ENCODE results near the gene AMPD2.

Gene AMPD2

GRCh38 chr1:109625176-109625575 lies 5.5 kb downstream of the AMPD2 start:
- no peak overlapping the region for H3K4me3 ChIP-seq (replicated peaks; ENCODE audit: low read depth, low read length)
- TF ChIP-seq, protein P1, sequence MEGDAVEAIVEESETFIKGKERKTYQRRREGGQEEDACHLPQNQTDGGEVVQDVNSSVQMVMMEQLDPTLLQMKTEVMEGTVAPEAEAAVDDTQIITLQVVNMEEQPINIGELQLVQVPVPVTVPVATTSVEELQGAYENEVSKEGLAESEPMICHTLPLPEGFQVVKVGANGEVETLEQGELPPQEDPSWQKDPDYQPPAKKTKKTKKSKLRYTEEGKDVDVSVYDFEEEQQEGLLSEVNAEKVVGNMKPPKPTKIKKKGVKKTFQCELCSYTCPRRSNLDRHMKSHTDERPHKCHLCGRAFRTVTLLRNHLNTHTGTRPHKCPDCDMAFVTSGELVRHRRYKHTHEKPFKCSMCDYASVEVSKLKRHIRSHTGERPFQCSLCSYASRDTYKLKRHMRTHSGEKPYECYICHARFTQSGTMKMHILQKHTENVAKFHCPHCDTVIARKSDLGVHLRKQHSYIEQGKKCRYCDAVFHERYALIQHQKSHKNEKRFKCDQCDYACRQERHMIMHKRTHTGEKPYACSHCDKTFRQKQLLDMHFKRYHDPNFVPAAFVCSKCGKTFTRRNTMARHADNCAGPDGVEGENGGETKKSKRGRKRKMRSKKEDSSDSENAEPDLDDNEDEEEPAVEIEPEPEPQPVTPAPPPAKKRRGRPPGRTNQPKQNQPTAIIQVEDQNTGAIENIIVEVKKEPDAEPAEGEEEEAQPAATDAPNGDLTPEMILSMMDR (IDR thresholded peaks at IDR 0.05; ENCODE audit: low read depth, low read length, missing control alignments), result no peak
- no peak for DNase-seq (ENCODE audit: extremely low read depth, low read depth)

GRCh38 chr1:109625601-109626560 lies 6.2 kb downstream of the AMPD2 start:
- TF ChIP-seq, protein P1 (IDR thresholded peaks at IDR 0.05; ENCODE audit: low read depth, low read length, missing control alignments), result no peak
- no peak for DNase-seq (ENCODE audit: extremely low read depth, low read depth)
- no peak overlapping the region for H3K4me3 ChIP-seq (replicated peaks; ENCODE audit: low read depth, low read length)

DNA sequence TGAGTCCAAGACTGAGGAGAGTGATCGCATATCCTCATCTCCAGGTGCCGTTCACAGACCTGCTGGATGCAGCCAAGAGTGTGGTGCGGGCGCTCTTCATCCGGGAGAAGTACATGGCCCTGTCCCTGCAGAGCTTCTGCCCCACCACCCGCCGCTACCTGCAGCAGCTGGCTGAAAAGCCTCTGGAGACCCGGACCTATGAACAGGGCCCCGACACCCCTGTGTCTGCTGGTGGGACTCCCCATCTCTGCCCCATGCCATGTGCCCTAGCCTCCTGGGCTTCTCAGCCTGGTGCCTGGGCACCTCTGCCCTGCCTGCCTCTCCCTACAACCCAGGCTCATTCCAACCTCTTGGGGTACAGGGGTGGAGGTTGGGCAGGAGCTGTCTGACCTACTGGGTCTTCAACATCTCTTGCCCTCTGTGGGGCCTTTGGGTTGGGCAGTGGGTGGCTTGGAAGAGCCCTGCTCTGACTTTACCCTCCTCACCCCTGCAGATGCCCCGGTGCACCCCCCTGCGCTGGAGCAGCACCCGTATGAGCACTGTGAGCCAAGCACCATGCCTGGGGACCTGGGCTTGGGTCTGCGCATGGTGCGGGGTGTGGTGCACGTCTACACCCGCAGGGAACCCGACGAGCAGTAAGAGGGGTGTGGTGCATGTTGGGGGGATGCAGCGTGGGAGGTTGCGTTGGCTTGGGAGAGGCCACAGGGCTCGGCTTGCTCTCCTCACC lies 7.2 kb downstream of the AMPD2 start:
- H3K4me3 ChIP-seq (replicated peaks; ENCODE audit: low read depth, low read length), result no peak overlapping the region
- TF ChIP-seq, protein P1 (IDR thresholded peaks at IDR 0.05; ENCODE audit: low read depth, low read length, missing control alignments), result no peak
- DNase-seq (ENCODE audit: extremely low read depth, low read depth), result no peak

- H3K4me3 ChIP-seq (replicated peaks; ENCODE audit: low read depth, low read length), result no peak overlapping the region
- DNase-seq (ENCODE audit: extremely low read depth, low read depth), result no peak
These were observed 8.2 kb downstream of the AMPD2 start for GRCh38 chr1:109627692-109628399.

DNA sequence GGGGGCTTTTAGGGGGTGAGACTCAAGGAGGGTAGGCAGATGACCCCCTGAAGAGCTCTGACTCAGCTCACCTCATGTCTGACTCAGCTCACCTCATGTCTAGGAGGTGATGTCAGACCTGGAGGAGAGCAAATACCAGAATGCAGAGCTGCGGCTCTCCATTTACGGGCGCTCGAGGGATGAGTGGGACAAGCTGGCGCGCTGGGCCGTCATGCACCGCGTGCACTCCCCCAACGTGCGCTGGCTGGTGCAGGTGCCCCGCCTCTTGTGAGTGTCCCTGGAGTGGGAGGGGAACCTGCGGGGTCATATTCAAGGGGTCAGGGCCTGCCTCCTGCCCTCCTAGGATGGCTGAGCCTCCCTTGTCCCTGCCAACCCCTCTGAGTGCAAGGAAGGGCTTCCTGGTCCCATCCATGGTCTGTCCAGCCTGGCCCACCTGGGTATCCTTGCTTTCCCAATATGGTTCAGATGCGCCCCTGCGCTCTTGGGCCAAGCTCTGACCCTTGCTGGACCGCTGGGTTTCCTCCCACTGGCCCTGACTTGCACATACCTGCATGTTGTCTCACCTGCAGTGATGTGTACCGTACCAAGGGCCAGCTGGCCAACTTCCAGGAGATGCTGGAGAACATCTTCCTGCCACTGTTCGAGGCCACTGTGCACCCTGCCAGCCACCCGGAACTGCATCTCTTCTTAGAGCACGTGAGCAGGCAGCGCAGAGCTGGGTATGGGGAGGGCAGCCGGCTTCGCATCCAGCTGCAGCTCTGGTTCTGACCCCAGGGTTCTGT lies 9.1 kb downstream of the AMPD2 start:
- H3K4me3 ChIP-seq (replicated peaks; ENCODE audit: low read depth, low read length), result no peak overlapping the region
- no peak for DNase-seq (ENCODE audit: extremely low read depth, low read depth)
- TF ChIP-seq, protein P1 (IDR thresholded peaks at IDR 0.05; ENCODE audit: low read depth, low read length, missing control alignments), result no peak

More at GRCh38 chr1:109627692-109628399, 8.2 kb downstream of the AMPD2 start:
- TF ChIP-seq, protein P1 (IDR thresholded peaks at IDR 0.05; ENCODE audit: low read depth, low read length, missing control alignments), result no peak
